Mesendoderm (in vitro differentiated cells): Measurements from ENCODE around the gene TXNIP.
"Not testable (repeated sequence)": the region's sequence is repeated elsewhere in the genome, so short reads cannot be mapped to it uniquely, and the experiment has no call there.

Source experiments
- DNase-seq: peaks from one replicate; pipeline ENCODE4 v3.0.0; 2013
- H2AK5ac ChIP-seq: 2 replicates; pipeline ENCODE4 v1.6.1; 2013; ENCODE audit warnings: low read length, inconsistent platforms
- H2BK120ac ChIP-seq: 2 replicates; pipeline ENCODE4 v1.6.1; 2013; ENCODE audit warnings: low read depth, mild to moderate bottlenecking, low read length, moderate library complexity, mixed read lengths
- H2BK15ac ChIP-seq: replicated peaks from 2 replicates; pipeline ENCODE4 v1.6.1; 2013; ENCODE audit warnings: low read depth, mild to moderate bottlenecking, moderate library complexity
- H2BK5ac ChIP-seq: 2 replicates; pipeline ENCODE4 v1.6.1; 2013; ENCODE audit warnings: low read length, inconsistent platforms
- H3K18ac ChIP-seq: 2 replicates; pipeline ENCODE4 v1.6.1; 2013; ENCODE audit warnings: mild to moderate bottlenecking, low read length, mixed read lengths
- H3K23ac ChIP-seq: one replicate; pipeline ENCODE4 v1.6.1; 2013; ENCODE audit warnings: low read length
- H3K27ac ChIP-seq: 2 replicates; pipeline ENCODE4 v1.5.1; 2013; ENCODE audit warnings: low read depth, mild to moderate bottlenecking, inconsistent platforms, low read length, moderate library complexity
- H3K27me3 ChIP-seq: 2 replicates; pipeline ENCODE4 v1.6.1; 2013; ENCODE audit warnings: low read length, control low read depth, mild to moderate bottlenecking, inconsistent platforms; ENCODE audit not compliant: insufficient read depth, poor library complexity
- H3K36me3 ChIP-seq: 2 replicates; pipeline ENCODE4 v1.6.1; 2013; ENCODE audit warnings: low read length, inconsistent platforms; ENCODE audit not compliant: control insufficient read depth, insufficient read depth
- H3K4ac ChIP-seq: one replicate; pipeline ENCODE4 v1.6.1; 2013; ENCODE audit warnings: low read depth, mild to moderate bottlenecking, low read length, moderate library complexity
- H3K4me1 ChIP-seq: 2 replicates; pipeline ENCODE4 v1.6.1; 2013; ENCODE audit warnings: low read depth, low read length, inconsistent platforms; ENCODE audit not compliant: control insufficient read depth
- H3K4me2 ChIP-seq: 2 replicates; pipeline ENCODE4 v1.6.1; 2013; ENCODE audit warnings: low read length
- H3K4me3 ChIP-seq: 2 replicates; pipeline ENCODE4 v1.5.1; 2013; ENCODE audit warnings: mild to moderate bottlenecking, low read length
- H3K56ac ChIP-seq: one replicate; pipeline ENCODE4 v1.6.1; 2013; ENCODE audit warnings: low read length
- H3K79me1 ChIP-seq: 2 replicates; pipeline ENCODE4 v1.6.1; 2013; ENCODE audit warnings: low read length, inconsistent platforms
- H3K79me2 ChIP-seq: 2 replicates; pipeline ENCODE4 v1.6.1; 2013; ENCODE audit warnings: mild to moderate bottlenecking, low read length; ENCODE audit not compliant: control insufficient read depth, insufficient read depth
- H3K9ac ChIP-seq: 2 replicates; pipeline ENCODE4 v1.6.1; 2013; ENCODE audit warnings: low read length, inconsistent platforms
- H4K5ac ChIP-seq: one replicate; pipeline ENCODE4 v1.6.1; 2013; ENCODE audit warnings: low read length
- H4K8ac ChIP-seq: one replicate; pipeline ENCODE4 v1.6.1; 2013; ENCODE audit warnings: low read depth, mild to moderate bottlenecking, control low read depth, low read length, moderate library complexity
- whole genome bisulfite sequencing: extraction: QIAGEN DNeasy Blood & Tissue Kit; methylation state at CpG from one replicate; pipeline ENCODE4 v1.1.7; 2013; ENCODE audit warnings: low lambda C conversion rate, missing lambda C conversion rate; ENCODE audit not compliant: insufficient coverage; ENCODE audit errors: extremely low coverage; 5-methylcytosine and 5-hydroxymethylcytosine counted together

The TXNIP gene

GRCh38 chr1:146032631-146033219 is 36.3 kb upstream of the TXNIP start:
- H3K79me1 ChIP-seq, result no peaks in the 10 kb centered on the region
- no peak overlapping the region for H2BK15ac ChIP-seq
- no peak overlapping the region for H3K18ac ChIP-seq
- no CpG with 5 or more reads among the region's 6 CpGs for WGBS
- H3K4me3 ChIP-seq, result no peak overlapping the region
- no peak overlapping the region for H2BK5ac ChIP-seq
- DNase-seq, result peak; percentile 62
- no peak overlapping the region for H2AK5ac ChIP-seq
- H3K56ac ChIP-seq, result no peak overlapping the region
- H4K8ac ChIP-seq, result no peak overlapping the region
- no peaks in the 10 kb centered on the region for H3K79me2 ChIP-seq
- no peak overlapping the region for H3K27ac ChIP-seq
- no peak overlapping the region for H2BK120ac ChIP-seq
- no peaks in the 10 kb centered on the region for H3K36me3 ChIP-seq
- no peak overlapping the region for H3K4ac ChIP-seq
- no peak overlapping the region for H4K5ac ChIP-seq
- no peak overlapping the region for H3K9ac ChIP-seq
- H3K27me3 ChIP-seq, result no peaks in the 10 kb centered on the region
- H3K23ac ChIP-seq, result no peak overlapping the region
- no peak overlapping the region for H3K4me2 ChIP-seq
- H3K4me1 ChIP-seq, result no peaks in the 10 kb centered on the region

- Histone ChIP-seq H2AK5ac (no peak overlapping the region), H3K79me2 (no peaks in the 10 kb centered on the region), H3K18ac (no peak overlapping the region), H3K79me1 (no peaks in the 10 kb centered on the region), H3K23ac (no peak overlapping the region), H3K4me1 (no peaks in the 10 kb centered on the region), H3K56ac (no peak overlapping the region), H2BK15ac (no peak overlapping the region), H2BK120ac (no peak overlapping the region), H2BK5ac (no peak overlapping the region), H3K36me3 (no peaks in the 10 kb centered on the region), H3K27ac (no peak overlapping the region), H4K5ac (no peak overlapping the region), H3K27me3 (no peaks in the 10 kb centered on the region), H3K4ac (no peak overlapping the region), H3K4me2 (no peak overlapping the region), H4K8ac (no peak overlapping the region), H3K4me3 (no peak overlapping the region), H3K9ac (no peak overlapping the region)
- DNase-seq, result no peak
Observed at GRCh38 chr1:146031476-146031875, 35.1 kb upstream of the TXNIP start.

GRCh38 chr1:146029117-146029516 is 32.7 kb upstream of the TXNIP start:
- H3K36me3 ChIP-seq, result no peaks in the 10 kb centered on the region
- no peaks in the 10 kb centered on the region for H3K27me3 ChIP-seq
- no peak overlapping the region for H3K56ac ChIP-seq
- no peak overlapping the region for H2BK120ac ChIP-seq
- no peak overlapping the region for H3K23ac ChIP-seq
- no peak overlapping the region for H3K9ac ChIP-seq
- H2BK15ac ChIP-seq, result no peak overlapping the region
- no peak overlapping the region for H3K4me2 ChIP-seq
- H3K18ac ChIP-seq, result no peak overlapping the region
- H3K4me1 ChIP-seq, result no peaks in the 10 kb centered on the region
- DNase-seq, result no peak
- no peaks in the 10 kb centered on the region for H3K79me2 ChIP-seq
- H2AK5ac ChIP-seq, result no peak overlapping the region
- no peak overlapping the region for H3K4ac ChIP-seq
- no peak overlapping the region for H3K27ac ChIP-seq
- H4K5ac ChIP-seq, result no peak overlapping the region
- H4K8ac ChIP-seq, result no peak overlapping the region
- H3K4me3 ChIP-seq, result no peak overlapping the region
- H2BK5ac ChIP-seq, result no peak overlapping the region
- H3K79me1 ChIP-seq, result no peaks in the 10 kb centered on the region

- H3K79me2 ChIP-seq, H2BK120ac ChIP-seq, H3K36me3 ChIP-seq, H2BK15ac ChIP-seq, H3K79me1 ChIP-seq, H3K56ac ChIP-seq, H3K18ac ChIP-seq, H2BK5ac ChIP-seq, H3K4me2 ChIP-seq, H3K27me3 ChIP-seq, H3K4ac ChIP-seq, H3K27ac ChIP-seq, H4K8ac ChIP-seq, H3K4me1 ChIP-seq, H4K5ac ChIP-seq, H3K23ac ChIP-seq, H3K4me3 ChIP-seq, DNase-seq, H3K9ac ChIP-seq, H2AK5ac ChIP-seq: not testable (repeated sequence)
- WGBS, result no CpG with 5 or more reads among the region's 1 CpG
Observed at GRCh38 chr1:146026650-146027049, 30.3 kb upstream of the TXNIP start.

- not testable (repeated sequence) for H3K18ac ChIP-seq, H3K36me3 ChIP-seq, H3K79me1 ChIP-seq, H4K8ac ChIP-seq, H2BK15ac ChIP-seq, H3K56ac ChIP-seq, H3K9ac ChIP-seq, H3K4me1 ChIP-seq, H4K5ac ChIP-seq, H2BK5ac ChIP-seq, H3K23ac ChIP-seq, H3K27ac ChIP-seq, H3K4ac ChIP-seq, DNase-seq, H3K4me2 ChIP-seq, H2AK5ac ChIP-seq, H3K27me3 ChIP-seq, H3K4me3 ChIP-seq, H2BK120ac ChIP-seq, H3K79me2 ChIP-seq
- no CpG with 5 or more reads among the region's 2 CpGs for WGBS
Observed at GRCh38 chr1:146025787-146026495, 29.6 kb upstream of the TXNIP start.
